Activated naive CD8-positive, alpha-beta T cell treated with anti-CD3 and anti-CD28 coated beads, Interleukin-2, amount 50 U/mL, for 24 hours (primary cell): Measurements from ENCODE around the gene GKN1.
A peak's percentile ranks its signal among the peaks of the same experiment; 100 is the strongest.

Source experiments
- ATAC-seq: fragments of 150-1000 bp; cut with Tn5 transposase; one replicate; pipeline ENCODE4 v1.10.0; 2021
- DNase-seq: peaks from one replicate; pipeline ENCODE4 v3.0.0; 2021
- H3K27ac Mint-ChIP-seq: one replicate; pipeline ENCODE4 v1.8.0; 2021; ENCODE audit warnings: mild to moderate bottlenecking, mixed read lengths
- H3K27me3 Mint-ChIP-seq: one replicate; pipeline ENCODE4 v1.8.0; 2021; ENCODE audit warnings: mixed read lengths
- H3K36me3 Mint-ChIP-seq: one replicate; pipeline ENCODE4 v1.8.0; 2021; ENCODE audit warnings: low read depth, mixed read lengths
- H3K4me1 Mint-ChIP-seq: one replicate; pipeline ENCODE4 v1.8.0; 2021; ENCODE audit warnings: mixed read lengths
- H3K4me3 Mint-ChIP-seq: one replicate; pipeline ENCODE4 v1.8.0; 2021; ENCODE audit warnings: mild to moderate bottlenecking, moderate library complexity, mixed read lengths
- H3K9me3 Mint-ChIP-seq: one replicate; pipeline ENCODE4 v1.8.0; 2021; ENCODE audit warnings: mixed read lengths

Gene GKN1, protein sequence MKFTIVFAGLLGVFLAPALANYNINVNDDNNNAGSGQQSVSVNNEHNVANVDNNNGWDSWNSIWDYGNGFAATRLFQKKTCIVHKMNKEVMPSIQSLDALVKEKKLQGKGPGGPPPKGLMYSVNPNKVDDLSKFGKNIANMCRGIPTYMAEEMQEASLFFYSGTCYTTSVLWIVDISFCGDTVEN

DNA sequence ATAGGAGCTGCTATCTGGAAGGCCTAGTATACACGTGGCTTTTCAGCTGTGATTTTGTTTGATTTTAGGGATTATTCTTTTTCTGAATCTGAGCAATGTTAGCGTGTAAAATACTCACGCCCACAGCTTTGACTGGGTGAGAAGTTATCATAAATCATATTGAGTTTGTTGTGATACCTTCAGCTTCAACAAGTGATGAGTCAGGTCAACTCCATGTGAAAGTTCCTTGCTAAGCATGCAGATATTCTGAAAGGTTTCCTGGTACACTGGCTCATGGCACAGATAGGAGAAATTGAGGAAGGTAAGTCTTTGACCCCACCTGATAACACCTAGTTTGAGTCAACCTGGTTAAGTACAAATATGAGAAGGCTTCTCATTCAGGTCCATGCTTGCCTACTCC lies at the start of gene GKN1:
Gene GKN1, plus strand, starts transcription at position 386 of the 400 bp plus-strand sequence. CDS start 42 bp downstream, outside the sequence.
- ATAC-seq, result no peak
- peaks cover 24% of the 10 kb centered on the region for H3K27me3 Mint-ChIP-seq
- no peak within 1 kb of the TSS for H3K27ac Mint-ChIP-seq
- no peak for DNase-seq
- no peaks in the 10 kb centered on the region for H3K36me3 Mint-ChIP-seq
- no peak within 1 kb of the TSS for H3K4me3 Mint-ChIP-seq
- H3K9me3 Mint-ChIP-seq, result no peaks in the 10 kb centered on the region
- H3K4me1 Mint-ChIP-seq, result no peaks in the 10 kb centered on the region

DNA sequence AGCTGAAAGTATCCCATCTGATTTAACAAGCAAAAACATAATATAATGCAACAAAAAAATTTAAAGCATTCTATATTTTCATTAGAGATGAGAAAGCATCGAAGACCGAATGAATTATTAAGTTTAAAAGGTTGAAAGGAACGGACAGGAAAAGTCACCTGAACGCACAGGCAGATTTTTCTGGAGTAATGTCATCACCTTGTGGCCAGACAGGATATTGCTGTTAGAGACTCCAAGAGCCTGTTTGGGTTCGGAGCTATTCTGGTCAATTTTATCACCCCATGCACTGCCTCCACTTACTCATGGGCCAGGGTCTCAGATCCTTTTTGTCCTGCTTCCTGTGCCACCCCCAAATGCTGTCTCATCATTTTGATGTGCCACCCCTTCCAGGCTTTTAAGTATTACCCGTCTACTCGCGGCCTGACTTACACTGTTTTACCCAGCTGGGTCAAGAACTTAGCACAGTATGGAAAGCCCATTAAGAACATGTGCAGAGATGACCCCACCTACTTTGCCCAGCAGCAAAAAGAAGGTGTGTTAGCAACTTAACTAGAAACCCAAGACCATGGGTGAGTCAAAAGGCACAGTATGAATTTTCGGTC lies 49.0 kb upstream of the GKN1 start:
- ATAC-seq, result peak; percentile 49
- Mint-ChIP-seq H3K4me3 (no peak overlapping the region), H3K27ac (no peak overlapping the region), H3K36me3 (no peaks in the 10 kb centered on the region), H3K9me3 (no peaks in the 10 kb centered on the region), H3K4me1 (peaks cover 2% of the 10 kb centered on the region), H3K27me3 (no peaks in the 10 kb centered on the region)
- peak; percentile 45 for DNase-seq

DNA sequence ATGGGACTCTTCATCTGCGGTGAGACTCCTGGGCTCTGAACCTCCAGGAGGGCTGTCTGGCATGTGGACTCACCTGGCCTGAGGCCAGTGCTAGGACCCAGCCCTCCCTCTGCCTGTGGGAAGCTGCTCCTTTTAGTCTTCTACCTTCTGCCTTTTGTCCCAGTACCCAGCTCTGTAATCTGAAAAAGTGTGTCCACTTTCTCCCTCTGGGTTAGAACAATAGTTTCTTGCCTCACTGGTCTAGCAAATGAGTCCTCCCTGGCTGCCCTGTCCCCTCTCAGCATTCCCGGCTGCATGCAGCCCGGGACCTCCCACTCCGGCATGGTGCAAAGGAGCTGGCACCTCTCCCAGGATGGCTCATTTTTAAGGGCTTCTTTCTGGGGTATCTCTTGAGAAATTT lies 47.6 kb upstream of the GKN1 start:
- Mint-ChIP-seq H3K36me3 (no peaks in the 10 kb centered on the region), H3K9me3 (no peaks in the 10 kb centered on the region), H3K4me1 (no peaks in the 10 kb centered on the region), H3K4me3 (no peak overlapping the region), H3K27ac (no peak overlapping the region), H3K27me3 (no peaks in the 10 kb centered on the region)
- DNase-seq, result no peak
- no peak for ATAC-seq

DNA sequence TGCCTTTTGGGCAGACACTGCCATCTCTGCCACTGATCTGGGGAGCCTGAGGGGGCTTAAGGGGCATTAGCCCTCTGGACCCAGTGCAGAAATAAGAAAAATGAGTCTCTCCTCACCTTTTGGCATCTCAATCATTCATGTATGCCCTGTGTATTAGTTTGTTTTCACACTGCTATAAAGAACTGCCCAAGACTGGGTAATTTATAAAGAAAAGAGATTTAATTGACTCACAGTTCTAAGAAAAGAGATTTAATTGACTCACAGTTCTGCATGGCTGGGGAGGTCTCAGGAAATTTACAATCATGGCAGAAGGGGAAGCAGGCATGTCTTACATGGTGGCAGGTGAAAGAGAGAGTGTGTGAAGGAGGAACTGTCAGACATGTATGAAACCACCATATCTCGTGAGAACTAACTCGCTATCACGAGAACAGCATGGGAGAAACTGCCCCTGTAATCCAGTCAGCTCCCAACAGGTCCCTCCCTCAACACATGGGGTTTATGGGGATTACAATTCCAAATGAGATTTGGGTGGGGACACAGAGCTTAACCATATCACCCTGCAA lies 43.2 kb upstream of the GKN1 start:
- Mint-ChIP-seq H3K9me3 (no peaks in the 10 kb centered on the region), H3K27me3 (no peaks in the 10 kb centered on the region), H3K27ac (no peak overlapping the region), H3K4me3 (no peak overlapping the region), H3K4me1 (no peaks in the 10 kb centered on the region), H3K36me3 (no peaks in the 10 kb centered on the region)
- DNase-seq, result no peak
- no peak for ATAC-seq

DNA sequence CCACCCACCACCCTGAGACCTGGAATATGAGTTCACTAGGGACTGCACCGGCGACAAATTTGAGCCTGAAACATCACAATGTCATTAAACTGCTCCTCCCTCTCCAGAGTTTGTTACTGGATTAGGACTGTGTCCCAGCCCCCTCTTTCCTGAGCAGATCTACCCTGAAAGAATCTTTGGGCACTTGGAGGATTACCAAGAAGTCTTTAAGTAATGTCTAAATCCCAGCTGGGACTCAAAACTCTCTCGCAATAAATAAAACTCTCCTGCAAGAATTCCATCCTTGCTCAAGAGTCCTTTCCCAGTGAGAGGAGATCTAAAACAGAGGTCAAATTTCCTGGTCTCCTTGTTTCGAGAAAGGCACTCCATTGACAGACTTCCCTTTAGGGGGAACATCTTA lies 42.6 kb upstream of the GKN1 start:
- H3K27me3 Mint-ChIP-seq, result no peaks in the 10 kb centered on the region
- H3K27ac Mint-ChIP-seq, result no peak overlapping the region
- no peaks in the 10 kb centered on the region for H3K4me1 Mint-ChIP-seq
- DNase-seq (no peak), ATAC-seq (no peak)
- no peaks in the 10 kb centered on the region for H3K36me3 Mint-ChIP-seq
- H3K9me3 Mint-ChIP-seq, result no peaks in the 10 kb centered on the region
- no peak overlapping the region for H3K4me3 Mint-ChIP-seq

DNA sequence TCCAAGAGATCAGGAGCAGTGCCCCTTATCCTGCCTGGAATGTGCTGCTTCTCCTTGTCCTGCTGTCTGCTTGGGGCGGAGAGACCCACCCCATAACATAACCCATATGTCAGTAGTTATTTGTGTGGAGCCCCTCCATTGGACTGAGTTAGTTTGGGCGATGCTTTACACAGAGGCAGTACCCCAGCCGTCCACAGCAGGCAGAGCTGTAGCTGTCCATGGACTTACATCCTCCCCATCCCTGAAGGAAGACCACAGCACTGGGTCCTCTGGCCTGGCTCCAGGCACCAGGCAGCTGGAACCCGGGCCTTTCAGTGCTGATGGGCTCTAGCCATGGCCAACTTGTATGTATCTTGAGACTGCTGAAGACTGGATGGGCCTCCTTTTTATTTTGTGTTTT lies 42.0 kb upstream of the GKN1 start:
- no peaks in the 10 kb centered on the region for H3K9me3 Mint-ChIP-seq
- ATAC-seq (no peak), DNase-seq (no peak)
- H3K27ac Mint-ChIP-seq, result no peak overlapping the region
- no peak overlapping the region for H3K4me3 Mint-ChIP-seq
- no peaks in the 10 kb centered on the region for H3K4me1 Mint-ChIP-seq
- no peaks in the 10 kb centered on the region for H3K27me3 Mint-ChIP-seq
- no peaks in the 10 kb centered on the region for H3K36me3 Mint-ChIP-seq

DNA sequence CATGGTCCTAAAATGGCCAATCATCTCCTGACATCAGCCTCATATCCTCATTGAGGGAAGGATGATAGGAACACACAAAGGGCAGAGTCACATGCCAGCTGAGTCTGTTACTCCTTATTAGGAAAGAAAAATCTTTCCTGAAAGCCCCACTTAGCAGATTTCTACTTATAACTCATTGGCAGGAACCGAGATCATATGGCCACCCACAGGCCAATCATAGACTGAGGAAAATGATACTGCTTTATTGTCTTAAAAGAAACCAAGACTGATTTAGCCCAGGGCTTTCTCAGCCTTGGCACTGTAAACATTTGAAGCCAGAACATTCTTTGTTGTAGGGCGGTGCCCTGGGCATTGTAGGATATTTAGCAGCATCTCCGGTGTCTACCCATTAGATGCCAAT lies 40.4 kb upstream of the GKN1 start:
- H3K4me3 Mint-ChIP-seq, result no peak overlapping the region
- ATAC-seq (no peak), DNase-seq (no peak)
- H3K9me3 Mint-ChIP-seq, result no peaks in the 10 kb centered on the region
- no peaks in the 10 kb centered on the region for H3K27me3 Mint-ChIP-seq
- H3K4me1 Mint-ChIP-seq, result no peaks in the 10 kb centered on the region
- H3K27ac Mint-ChIP-seq, result no peak overlapping the region
- no peaks in the 10 kb centered on the region for H3K36me3 Mint-ChIP-seq

DNA sequence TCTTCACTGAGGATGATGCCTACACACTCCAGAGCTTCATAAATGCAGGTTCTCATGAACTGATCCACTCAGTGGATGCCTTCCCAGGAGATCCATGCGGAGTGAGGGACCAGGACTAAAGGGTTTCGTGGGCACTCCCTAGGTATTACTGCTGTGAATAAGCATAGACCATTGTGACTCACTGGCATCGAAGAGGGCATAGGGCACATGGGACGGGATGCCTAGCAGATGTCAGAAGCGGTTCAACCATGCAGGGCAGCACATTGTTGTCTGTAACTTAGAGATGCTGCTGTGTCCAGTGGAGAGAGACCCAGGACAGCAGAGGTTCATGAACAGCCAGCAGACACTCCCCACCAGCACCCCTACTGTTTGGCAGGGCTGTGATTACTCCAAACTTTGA lies 39.0 kb upstream of the GKN1 start:
- H3K27ac Mint-ChIP-seq, result no peak overlapping the region
- DNase-seq, result no peak
- H3K27me3 Mint-ChIP-seq, result peaks cover 3% of the 10 kb centered on the region
- no peaks in the 10 kb centered on the region for H3K36me3 Mint-ChIP-seq
- no peaks in the 10 kb centered on the region for H3K4me1 Mint-ChIP-seq
- no peak for ATAC-seq
- H3K9me3 Mint-ChIP-seq, result no peaks in the 10 kb centered on the region
- H3K4me3 Mint-ChIP-seq, result no peak overlapping the region

DNA sequence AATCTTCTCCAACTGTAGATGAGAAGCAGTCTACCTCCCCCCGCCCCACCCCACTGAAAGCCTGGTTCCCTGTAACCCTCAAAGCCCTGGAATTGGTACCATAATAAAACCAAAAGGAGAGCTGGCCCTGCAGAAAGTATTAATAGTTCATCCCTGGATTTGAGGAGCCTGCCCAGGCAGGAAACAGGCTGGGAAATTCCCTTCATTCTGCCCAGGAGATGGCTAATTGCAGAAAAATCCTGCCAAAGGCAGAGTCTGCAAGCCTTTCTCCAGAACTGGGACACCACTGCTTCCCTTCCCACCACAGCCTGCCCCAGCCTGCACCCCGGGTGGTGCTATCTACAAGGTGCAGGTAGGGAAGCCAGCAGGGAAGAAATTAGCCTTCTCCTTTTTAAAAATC lies 38.0 kb upstream of the GKN1 start:
- ATAC-seq (no peak), DNase-seq (no peak)
- no peak overlapping the region for H3K4me3 Mint-ChIP-seq
- H3K36me3 Mint-ChIP-seq, result no peaks in the 10 kb centered on the region
- H3K27ac Mint-ChIP-seq, result no peak overlapping the region
- H3K27me3 Mint-ChIP-seq, result peaks cover 8% of the 10 kb centered on the region
- H3K9me3 Mint-ChIP-seq, result no peaks in the 10 kb centered on the region
- no peaks in the 10 kb centered on the region for H3K4me1 Mint-ChIP-seq

DNA sequence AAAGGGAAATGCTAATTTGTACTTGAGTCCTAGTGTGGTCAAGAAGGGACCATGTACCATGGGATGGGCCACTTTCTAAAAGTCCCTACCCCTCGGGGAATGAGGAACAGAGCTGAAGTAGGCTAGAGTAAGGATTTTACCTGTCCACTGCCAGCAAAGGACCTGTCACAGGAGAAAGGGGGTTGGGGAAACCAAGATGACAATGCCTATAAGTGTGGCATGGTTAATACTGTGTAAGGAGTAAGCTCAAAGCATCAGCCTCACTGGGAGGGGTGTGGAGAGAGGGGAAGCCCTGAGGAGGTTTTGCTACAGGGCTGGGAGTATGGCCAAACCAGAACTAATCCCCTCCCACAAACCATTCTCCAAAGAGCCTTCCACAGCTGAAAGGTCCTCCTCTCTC lies 37.5 kb upstream of the GKN1 start:
- Mint-ChIP-seq H3K27ac (no peak overlapping the region), H3K4me1 (no peaks in the 10 kb centered on the region), H3K4me3 (no peak overlapping the region), H3K27me3 (peaks cover 11% of the 10 kb centered on the region), H3K9me3 (no peaks in the 10 kb centered on the region), H3K36me3 (no peaks in the 10 kb centered on the region)
- DNase-seq, result no peak
- no peak for ATAC-seq

DNA sequence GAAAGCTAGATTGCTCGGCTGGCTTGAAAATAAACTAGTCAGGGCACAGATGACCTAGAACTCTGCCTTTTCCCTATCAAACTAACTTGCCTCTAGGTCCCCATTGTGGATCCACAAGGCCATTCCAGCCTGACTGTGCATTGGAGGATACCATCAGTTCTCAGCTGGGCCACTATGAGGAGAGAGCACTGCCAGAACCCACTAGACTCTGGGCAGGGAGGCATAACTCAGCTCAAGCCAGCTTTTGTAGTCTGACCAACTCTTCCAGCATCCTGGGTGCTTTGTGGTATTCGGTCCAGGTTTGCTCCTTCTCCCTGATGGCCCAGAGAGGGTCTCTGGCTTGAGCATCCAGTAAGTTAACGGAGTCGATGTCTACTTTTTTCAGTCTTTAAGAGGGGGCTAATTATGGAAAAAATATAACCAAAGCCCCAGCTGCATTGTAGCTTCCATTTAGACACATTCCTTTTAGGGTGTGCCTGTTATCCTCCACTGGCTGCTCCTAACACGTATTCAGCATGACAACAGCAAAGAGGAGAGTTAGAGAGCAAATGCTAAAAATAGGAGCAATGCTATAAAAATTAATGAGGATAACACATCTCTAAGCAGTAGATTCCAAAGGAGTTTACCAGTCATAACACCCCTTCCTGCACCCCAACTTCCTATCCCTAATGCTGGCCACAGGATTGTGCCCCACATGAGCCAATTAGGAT lies 36.9 kb upstream of the GKN1 start:
- no peak for ATAC-seq
- DNase-seq, result no peak
- H3K27ac Mint-ChIP-seq, result no peak overlapping the region

DNA sequence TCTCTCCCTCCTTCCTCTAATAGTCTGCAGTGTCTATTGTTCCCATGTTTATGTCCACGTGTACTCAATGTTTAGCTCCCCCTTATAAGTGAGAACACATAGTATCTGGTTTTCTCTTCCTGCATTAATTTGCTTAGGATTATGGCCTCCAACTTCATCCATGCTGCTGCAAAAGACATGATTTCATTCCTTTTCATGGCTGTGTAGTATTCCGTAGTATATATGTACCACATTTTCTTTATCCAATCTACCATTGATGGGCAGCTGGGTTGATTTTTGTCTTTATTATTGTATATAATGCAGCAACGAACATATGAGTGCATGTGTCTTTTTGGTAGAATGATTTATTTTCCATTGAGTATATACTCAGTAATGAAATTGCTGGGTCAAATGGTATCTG lies 35.5 kb upstream of the GKN1 start:
- Mint-ChIP-seq H3K4me1 (peaks cover 1% of the 10 kb centered on the region), H3K27ac (no peak overlapping the region), H3K9me3 (no peaks in the 10 kb centered on the region), H3K4me3 (no peak overlapping the region), H3K36me3 (no peaks in the 10 kb centered on the region), H3K27me3 (peaks cover 13% of the 10 kb centered on the region)
- ATAC-seq, result no peak
- DNase-seq, result no peak

More for the DNA sequence above, 36.9 kb upstream of the GKN1 start:
- peaks cover 11% of the 10 kb centered on the region for H3K27me3 Mint-ChIP-seq
- H3K9me3 Mint-ChIP-seq, result no peaks in the 10 kb centered on the region
- H3K36me3 Mint-ChIP-seq, result no peaks in the 10 kb centered on the region
- H3K4me1 Mint-ChIP-seq, result no peaks in the 10 kb centered on the region
- H3K4me3 Mint-ChIP-seq, result no peak overlapping the region

DNA sequence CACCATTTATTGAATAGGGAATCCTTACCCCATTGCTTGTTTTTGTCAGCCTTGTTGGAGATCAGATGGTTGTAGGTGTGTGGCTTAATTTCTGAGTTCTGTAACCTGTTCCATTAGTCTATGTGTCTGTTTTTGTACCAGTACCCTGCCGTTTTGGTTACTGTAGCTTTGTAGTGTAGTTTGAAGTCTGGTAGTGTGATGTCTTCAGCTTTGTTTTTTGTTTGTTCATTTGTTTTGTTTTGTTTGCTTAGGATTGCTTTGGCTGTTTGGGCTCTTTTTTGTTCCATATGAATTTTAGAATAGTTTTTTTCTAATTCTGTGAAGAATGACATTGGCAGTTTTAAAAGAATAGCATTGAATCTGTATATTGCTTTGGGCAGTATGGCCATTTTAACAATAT lies 34.5 kb upstream of the GKN1 start:
- no peak for ATAC-seq

DNA sequence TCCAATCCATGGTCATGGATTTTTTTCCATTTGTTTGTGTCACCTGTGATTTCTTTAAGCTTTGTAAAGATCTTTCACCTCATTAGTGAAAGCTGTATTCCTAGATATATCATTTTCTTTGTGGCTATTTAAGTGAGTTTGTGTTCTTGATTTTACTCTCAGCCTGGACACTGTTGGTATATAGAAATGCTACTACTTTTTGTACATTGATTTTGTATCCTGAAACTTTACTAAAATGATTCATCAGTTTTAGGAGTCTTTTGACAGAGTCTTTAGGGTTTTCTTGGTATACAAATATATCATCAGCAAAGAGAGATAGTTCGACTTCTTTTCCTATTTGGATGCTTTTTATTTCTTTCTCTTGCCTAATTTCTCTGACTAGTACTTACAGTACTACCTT lies 34.1 kb upstream of the GKN1 start:
- peaks cover 13% of the 10 kb centered on the region for H3K27me3 Mint-ChIP-seq
- DNase-seq (no peak), ATAC-seq (no peak)
- H3K36me3 Mint-ChIP-seq, result no peaks in the 10 kb centered on the region
- H3K27ac Mint-ChIP-seq, result no peak overlapping the region
- H3K4me3 Mint-ChIP-seq, result no peak overlapping the region
- H3K4me1 Mint-ChIP-seq, result peaks cover 1% of the 10 kb centered on the region
- H3K9me3 Mint-ChIP-seq, result no peaks in the 10 kb centered on the region

More for the DNA sequence above, 34.5 kb upstream of the GKN1 start:
- Mint-ChIP-seq H3K27ac (no peak overlapping the region), H3K9me3 (no peaks in the 10 kb centered on the region), H3K27me3 (peaks cover 13% of the 10 kb centered on the region), H3K36me3 (no peaks in the 10 kb centered on the region), H3K4me3 (no peak overlapping the region), H3K4me1 (peaks cover 1% of the 10 kb centered on the region)
- no peak for DNase-seq

DNA sequence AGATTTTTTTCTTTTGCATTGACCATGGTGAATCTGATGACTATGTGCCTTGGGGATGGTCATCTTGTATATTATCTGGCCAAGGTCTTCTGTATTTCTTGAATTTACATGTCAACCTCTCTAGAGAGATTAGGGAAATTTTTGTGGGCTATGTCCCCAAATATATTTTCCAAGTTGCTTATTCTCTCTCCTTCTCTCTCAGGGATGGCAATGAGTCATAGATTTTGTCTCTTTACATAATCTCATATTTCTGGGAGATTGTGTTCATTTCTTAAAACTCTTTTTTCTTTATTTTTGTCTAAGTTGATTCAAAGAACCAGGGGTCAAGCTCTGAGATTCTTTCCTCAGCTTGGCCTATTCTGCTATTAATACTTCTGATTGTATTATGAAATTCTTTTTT lies 31.6 kb upstream of the GKN1 start:
- H3K27ac Mint-ChIP-seq, result no peak overlapping the region
- no peaks in the 10 kb centered on the region for H3K9me3 Mint-ChIP-seq
- DNase-seq (no peak), ATAC-seq (no peak)
- H3K36me3 Mint-ChIP-seq, result no peaks in the 10 kb centered on the region
- peaks cover 13% of the 10 kb centered on the region for H3K27me3 Mint-ChIP-seq
- H3K4me1 Mint-ChIP-seq, result peaks cover 1% of the 10 kb centered on the region
- no peak overlapping the region for H3K4me3 Mint-ChIP-seq
